Ascending aorta (tissue), 2 donors: ENCODE data around the gene ATP11C. TPM values are rescaled to one million over a fixed set of nuclear protein-coding genes. Genes with fewer than 3 reads are reported as not detected.

Experiments used
- DNase-seq, 2 donors: peaks; one replicate each; pipeline ENCODE4 v3.0.0-alpha.2; 2019; ENCODE audit warnings: low spot score in 2 of 2
- H3K27ac ChIP-seq, 2 donors: fragments of 200-600 bp; sonication (generic); one replicate each; pipeline ENCODE4 v1.5.1; 2016 to 2017; ENCODE audit warnings: mild to moderate bottlenecking in 1 of 2
- H3K27me3 ChIP-seq: fragments of 200-600 bp; sonication (generic); one replicate; pipeline ENCODE4 v1.5.1; 2017
- H3K36me3 ChIP-seq, 2 donors: fragments of 200-600 bp; sonication (generic); one replicate each; pipeline ENCODE4 v1.5.1; 2016
- H3K4me1 ChIP-seq, 2 donors: fragments of 200-600 bp; sonication (generic); one replicate each; pipeline ENCODE4 v1.5.1; 2016 to 2017; ENCODE audit warnings: mild to moderate bottlenecking in 1 of 2
- H3K4me3 ChIP-seq, 2 donors: fragments of 200-600 bp; sonication (generic); one replicate each; pipeline ENCODE4 v1.5.1; 2016 to 2017; ENCODE audit warnings: mild to moderate bottlenecking in 1 of 2
- H3K9me3 ChIP-seq, 2 donors: fragments of 200-600 bp; sonication (generic); one replicate each; pipeline ENCODE4 v1.5.1; 2016
- CTCF ChIP-seq, 3 experiments: fragments of 200-600 bp in 2 of 3; fragments of 450-650 bp in 1 of 3; sonication (generic) in 2 of 3; IDR thresholded peaks; one replicate each; pipeline ENCODE4 v1.5.1; 2016 to 2019; ENCODE audit warnings: antibody characterized with exemption in 3 of 3, mild to moderate bottlenecking in 1 of 3, moderate library complexity in 1 of 3
- intact Hi-C: fragments of 100-400 bp; cut with DNase I; formaldehyde crosslinking; loops from one replicate; pipeline ENCODE4 v1.15.1; 2023
- total RNA-seq: library from RNA; depleted of rRNA; stranded (reverse); fragments of >200 nt; gene quantifications from one replicate; pipeline ENCODE4 v1.1.0, GENCODE V29; 2016

The ATP11C gene
- total RNA-seq, 1 donor from 2014 or later = 16.4 TPM

DNA sequence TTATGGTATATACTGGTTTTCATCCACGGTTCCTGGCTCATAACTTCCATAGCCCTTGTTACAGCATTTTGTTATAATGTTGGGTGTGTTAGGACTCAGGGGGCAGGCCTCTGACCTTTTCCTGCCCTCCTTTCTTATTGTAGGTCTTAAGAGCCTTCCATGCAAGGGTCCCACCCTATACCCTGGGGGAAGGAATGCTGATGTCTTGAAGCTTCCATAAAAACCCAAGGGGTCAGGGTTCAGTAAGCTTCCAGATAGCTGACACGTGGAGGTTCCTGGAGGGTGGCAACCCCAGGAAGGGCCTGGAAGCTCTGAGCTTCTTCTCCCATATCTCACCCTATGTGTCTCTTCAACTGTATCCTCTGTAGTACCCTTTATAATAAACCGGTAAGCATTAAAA is 29.6 kb downstream of the ATP11C start:
- no peak overlapping the region for H3K27ac ChIP-seq
- H3K27me3 ChIP-seq = no peaks in the 10 kb centered on the region
- H3K4me3 ChIP-seq = no peak overlapping the region
- H3K4me1 ChIP-seq = no peaks in the 10 kb centered on the region
- TF ChIP-seq CTCF (IDR thresholded peaks at IDR 0.05) = no peak
- no peak for DNase-seq
- H3K9me3 ChIP-seq = no peaks in the 10 kb centered on the region
- no peaks in the 10 kb centered on the region for H3K36me3 ChIP-seq
- intact Hi-C loops = no loop called here

DNA sequence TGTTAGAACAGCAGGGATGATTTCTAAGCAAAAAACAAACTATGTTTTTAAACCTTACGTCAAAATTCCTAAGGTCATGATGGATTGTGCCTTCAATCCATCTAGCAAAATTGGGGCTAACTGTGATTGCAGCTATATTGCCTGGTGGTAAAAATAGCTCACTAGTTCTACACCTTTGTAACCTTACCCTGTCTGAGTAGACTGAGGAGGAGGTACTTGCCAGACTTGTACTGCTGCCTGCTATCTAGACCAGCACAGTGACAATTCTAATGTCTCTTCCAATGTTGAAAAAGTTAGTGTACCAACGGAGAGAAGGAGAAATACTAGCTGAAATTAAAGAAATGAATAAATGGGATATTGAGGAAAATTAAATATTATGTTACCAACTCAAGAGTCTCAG is 30.3 kb downstream of the ATP11C start:
- H3K27me3 ChIP-seq = no peaks in the 10 kb centered on the region
- TF ChIP-seq CTCF (IDR thresholded peaks at IDR 0.05) = no peak
- H3K36me3 ChIP-seq = no peaks in the 10 kb centered on the region
- H3K9me3 ChIP-seq = no peaks in the 10 kb centered on the region
- intact Hi-C loops = no loop called here
- H3K4me3 ChIP-seq = no peak overlapping the region
- no peak for DNase-seq
- H3K4me1 ChIP-seq = no peaks in the 10 kb centered on the region
- no peak overlapping the region for H3K27ac ChIP-seq

GRCh38 chrX:139898334-139898733 is 34.5 kb downstream of the ATP11C start:
- H3K27ac ChIP-seq = no peak overlapping the region
- no peak overlapping the region for H3K4me3 ChIP-seq
- intact Hi-C loops = no loop called here

GRCh38 chrX:139892512-139892911 is 40.3 kb downstream of the ATP11C start:
- Histone ChIP-seq H3K36me3 (no peaks in the 10 kb centered on the region), H3K9me3 (no peaks in the 10 kb centered on the region), H3K4me1 (no peaks in the 10 kb centered on the region), H3K27ac (no peak overlapping the region), H3K27me3 (no peaks in the 10 kb centered on the region), H3K4me3 (no peak overlapping the region)
- TF ChIP-seq CTCF (IDR thresholded peaks at IDR 0.05) = no peak
- no peak for DNase-seq
- intact Hi-C loops = no loop called here

More at GRCh38 chrX:139898334-139898733, 34.5 kb downstream of the ATP11C start:
- Histone ChIP-seq H3K4me1 (no peaks in the 10 kb centered on the region), H3K9me3 (no peaks in the 10 kb centered on the region), H3K36me3 (no peaks in the 10 kb centered on the region), H3K27me3 (no peaks in the 10 kb centered on the region)
- no peak for DNase-seq
- TF ChIP-seq CTCF (IDR thresholded peaks at IDR 0.05) = no peak

DNA sequence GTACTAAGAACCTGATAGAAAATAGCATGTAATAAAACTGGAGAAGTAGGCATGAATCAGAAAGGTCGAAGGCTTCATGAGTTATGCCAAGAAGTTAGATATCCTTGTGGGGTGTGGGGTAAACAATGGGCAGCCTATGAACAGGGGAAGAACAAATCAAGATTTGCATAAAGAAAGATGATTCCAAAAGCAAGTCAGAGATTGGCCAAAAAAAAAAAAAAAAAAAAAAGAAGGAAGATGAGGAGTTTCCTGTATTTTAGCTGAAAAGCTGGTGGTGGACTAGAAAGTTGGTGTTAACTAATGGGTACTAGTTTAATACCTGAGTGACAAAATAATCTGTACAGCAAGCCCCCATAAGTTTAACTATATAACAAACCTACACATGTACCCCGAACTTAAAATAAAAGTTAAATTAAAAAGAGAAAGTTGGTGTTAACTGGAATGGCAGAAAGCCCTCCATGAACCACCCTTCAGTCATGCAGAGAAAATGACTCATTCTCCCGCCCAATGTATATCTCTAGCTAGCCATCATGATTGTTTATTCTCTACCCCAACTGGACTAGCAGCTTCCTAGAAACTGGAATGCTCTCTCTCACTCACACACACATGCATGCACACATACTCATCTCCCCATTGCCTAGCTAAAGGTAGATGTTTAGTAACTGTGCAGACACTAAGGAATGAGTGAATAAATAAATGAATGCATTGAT is 41.7 kb downstream of the ATP11C start:
- intact Hi-C loops = no loop called here
- Histone ChIP-seq H3K36me3 (no peaks in the 10 kb centered on the region), H3K4me1 (no peaks in the 10 kb centered on the region), H3K27ac (no peak overlapping the region), H3K4me3 (no peak overlapping the region), H3K9me3 (no peaks in the 10 kb centered on the region), H3K27me3 (no peaks in the 10 kb centered on the region)
- TF ChIP-seq CTCF (IDR thresholded peaks at IDR 0.05) = no peak
- no peak for DNase-seq

- intact Hi-C loops = no loop called here
- no peaks in the 10 kb centered on the region for H3K36me3 ChIP-seq
- H3K27ac ChIP-seq = no peak overlapping the region
- H3K9me3 ChIP-seq = no peaks in the 10 kb centered on the region
- no peak for TF ChIP-seq CTCF (IDR thresholded peaks at IDR 0.05)
- no peaks in the 10 kb centered on the region for H3K4me1 ChIP-seq
- H3K4me3 ChIP-seq = no peak overlapping the region
- no peak for DNase-seq
- H3K27me3 ChIP-seq = no peaks in the 10 kb centered on the region
These were observed 43.1 kb downstream of the ATP11C start for GRCh38 chrX:139889760-139890159.
